Measurements from ENCODE around the gene GRK5.
"Not testable (repeated sequence)": the region's sequence is repeated elsewhere in the genome, so short reads cannot be mapped to it uniquely, and the experiment has no call there.

Gene GRK5

DNA sequence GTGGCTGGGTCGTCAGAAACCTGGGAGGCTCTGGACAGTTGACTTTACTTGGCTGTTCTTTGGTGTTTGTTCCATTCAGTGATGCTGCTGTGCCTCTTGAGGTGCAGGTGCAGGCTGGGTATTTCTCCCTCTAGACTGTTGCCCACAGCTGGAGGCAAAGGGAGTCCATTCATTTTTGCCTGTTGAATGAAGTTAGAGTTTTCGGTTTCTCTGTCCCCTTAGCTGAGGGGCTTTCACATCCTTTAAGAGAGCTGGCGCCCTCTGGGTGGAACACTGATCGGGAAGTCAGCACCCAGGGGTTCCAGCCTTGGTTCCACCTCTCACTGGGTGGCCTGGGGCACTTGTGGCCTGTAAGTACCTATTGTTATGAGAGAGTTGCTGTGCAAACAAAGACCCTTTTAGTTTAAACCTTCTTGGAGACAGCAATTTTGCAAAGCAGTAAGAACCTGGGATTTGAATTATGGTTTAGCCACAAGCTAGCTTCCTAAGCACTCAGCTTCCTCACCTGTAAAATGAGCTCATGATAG, 67.2 kb downstream of the GRK5 start:
- no peak for DNase-seq (ENCODE audit: low read depth)

DNA sequence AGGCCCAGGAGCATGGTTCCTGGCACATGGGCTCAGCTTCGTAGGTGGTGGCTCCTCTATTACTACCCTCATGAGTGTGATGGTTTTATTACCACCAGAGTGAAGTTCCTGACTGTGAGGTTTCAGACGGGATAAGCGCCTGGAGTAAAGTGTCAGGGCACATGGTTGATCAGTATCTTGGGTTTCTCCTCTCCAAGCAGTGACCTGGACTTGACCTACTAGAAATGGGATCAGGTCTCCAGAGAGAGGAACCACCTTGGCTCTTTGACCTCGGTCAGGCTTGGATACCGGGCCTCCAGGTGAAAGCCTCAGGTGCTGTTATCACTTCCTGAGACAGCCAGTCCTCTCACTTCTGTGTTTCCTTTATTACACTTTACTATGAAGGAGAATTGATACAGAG, 67.7 kb downstream of the GRK5 start:
- no peak for DNase-seq (ENCODE audit: low read depth)

DNA sequence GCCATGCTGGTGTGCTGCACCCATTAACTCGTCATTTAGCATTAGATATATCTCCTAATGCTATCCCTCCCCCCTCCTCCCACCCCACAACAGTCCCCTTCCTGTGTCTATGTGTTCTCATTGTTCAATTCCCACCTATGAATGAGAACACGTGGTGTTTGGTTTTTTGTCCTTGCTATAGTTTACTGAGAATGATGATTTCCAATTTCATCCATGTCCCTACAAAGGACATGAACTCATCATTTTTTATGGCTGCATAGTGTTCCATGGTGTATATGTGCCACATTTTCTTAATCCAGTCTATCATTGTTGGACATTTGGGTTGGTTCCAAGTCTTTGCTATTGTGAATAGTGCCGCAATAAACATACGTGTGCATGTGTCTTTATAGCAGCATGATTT, 68.8 kb downstream of the GRK5 start:
- not testable (repeated sequence) for DNase-seq (ENCODE audit: low read depth)

DNA sequence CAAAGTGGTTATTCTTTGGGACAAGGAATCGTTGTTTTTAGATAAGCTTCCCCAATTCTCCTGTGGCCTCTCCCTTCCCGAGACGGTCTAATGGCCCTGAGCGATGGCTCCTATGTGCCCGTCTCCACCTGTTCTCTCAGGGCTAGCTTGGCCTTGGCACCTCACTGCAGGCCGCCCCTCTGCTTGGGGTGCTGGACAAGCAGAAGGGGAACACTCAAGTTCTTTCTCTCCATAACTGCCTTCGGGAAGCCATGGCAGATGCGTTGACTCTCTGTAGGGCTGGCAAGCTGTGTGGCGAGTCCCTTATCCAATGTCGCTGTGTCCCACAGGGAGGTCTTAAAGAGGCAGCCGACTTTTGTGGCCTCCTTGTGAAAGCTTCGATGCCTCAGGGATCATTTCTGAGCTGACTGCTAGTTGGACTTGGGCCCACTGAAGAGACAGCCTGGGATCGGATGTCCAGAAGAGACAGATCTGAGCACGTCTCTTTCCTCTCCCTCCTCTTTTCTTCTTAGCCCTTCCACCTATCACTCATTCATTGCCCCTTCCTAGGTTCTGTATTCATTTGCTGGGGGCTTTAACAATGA, 70.8 kb downstream of the GRK5 start:
- no peak for DNase-seq (ENCODE audit: low read depth)

DNA sequence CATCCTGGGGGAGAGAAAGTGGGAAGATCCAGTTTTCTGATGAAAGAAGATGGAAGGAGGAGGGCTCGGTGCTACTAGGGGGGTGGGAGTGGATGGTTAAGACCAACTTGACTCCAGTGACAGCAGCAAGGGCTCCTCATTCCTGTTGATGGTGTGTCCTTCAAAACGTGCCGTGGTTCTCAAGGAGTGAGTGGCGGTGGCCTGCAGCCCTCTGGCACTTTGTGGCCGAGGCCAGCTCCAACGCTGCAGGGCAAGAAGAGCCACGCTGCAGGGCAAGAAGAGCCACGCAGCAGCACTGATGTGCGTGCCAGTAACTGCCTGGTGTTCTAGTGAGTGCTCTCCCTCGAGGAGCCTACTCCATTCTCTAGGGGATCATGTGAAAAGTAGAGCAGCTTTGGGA, 72.1 kb downstream of the GRK5 start:
- no peak for DNase-seq (ENCODE audit: low read depth)

DNA sequence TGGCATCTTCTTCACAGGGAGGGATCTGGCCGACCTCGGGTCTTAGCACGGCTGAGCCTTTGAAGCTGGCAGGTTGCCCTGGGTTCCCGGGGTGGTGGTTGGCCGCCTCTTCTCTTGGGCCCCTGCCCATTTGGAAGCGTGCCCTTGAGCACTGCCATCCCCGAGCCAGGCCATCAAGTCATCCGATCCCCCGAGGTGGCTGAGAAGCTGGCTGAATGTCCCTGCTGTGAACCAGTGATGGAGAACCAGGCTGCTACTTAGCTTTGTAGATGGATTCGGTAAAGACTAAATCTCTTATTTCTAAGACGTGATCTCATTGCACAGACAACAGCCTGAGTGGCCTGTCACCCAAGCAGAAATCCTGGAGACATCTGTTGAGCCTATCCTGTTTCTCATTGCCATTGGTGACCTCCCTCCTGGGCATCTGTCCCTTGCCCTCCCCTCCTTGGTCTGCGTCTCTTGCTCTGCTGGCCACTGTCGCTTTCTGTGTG, 74.3 kb downstream of the GRK5 start:
- no peak for DNase-seq (ENCODE audit: low read depth)

DNA sequence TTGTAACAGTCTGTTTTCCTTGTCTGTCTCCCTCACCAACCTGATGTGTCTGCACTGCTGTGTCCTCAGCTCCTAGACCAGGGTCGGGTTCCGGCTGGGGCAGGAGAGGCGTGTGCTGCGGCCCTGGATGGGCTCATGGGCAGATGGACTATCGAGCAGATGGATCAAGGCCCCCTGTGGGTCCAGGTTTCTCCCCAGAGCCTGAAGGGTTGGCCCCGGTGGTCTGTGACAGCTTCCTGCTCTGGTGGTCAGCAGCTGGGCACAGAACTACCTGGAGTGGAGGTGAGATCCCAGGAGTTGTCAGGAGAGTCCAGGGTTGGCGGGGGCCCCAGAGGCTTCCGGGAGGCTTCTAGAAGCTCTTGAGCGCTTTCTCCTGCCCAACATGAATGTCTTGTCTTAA, 75.1 kb downstream of the GRK5 start:
- no peak for DNase-seq (ENCODE audit: low read depth)

DNA sequence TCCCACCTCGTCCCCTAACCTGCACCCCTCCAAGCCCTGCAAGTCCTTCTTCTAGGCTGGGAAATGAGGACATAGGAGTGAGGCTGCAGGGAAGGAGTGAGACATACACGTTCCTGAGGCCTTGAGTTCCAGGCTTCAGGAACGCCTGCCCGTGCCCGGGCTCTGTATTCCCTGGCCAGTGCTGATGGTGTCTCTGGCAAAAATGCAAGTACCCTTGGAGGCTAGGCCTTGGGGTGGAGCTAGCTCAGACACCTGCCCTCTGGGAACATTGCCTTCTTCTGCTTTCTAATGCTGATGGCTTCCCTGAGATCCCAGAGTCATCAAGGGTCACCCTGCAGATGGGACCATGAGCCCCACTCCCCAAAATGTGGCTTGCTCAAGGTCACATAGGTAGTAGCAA, 76.0 kb downstream of the GRK5 start:
- no peak for DNase-seq (ENCODE audit: low read depth)

DNA sequence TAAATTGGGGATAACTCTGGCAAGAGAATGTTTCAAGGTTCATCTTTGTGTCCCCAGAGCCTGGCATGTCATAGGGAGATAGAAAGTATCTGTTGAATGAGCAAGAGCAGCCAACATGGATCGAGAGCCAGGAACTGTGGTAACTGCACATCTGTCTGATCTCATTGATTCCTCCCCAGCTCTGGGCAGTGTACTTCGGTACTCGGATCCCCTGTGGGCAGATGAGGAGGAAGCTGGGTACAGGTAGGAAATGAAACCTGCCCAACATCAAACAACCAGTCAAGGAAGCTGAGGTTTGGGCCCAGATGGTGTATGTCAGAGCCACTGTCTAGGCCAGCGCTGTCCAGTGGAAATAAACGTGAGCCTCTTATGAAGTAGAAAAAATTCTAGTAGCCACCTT, 76.4 kb downstream of the GRK5 start:
- DNase-seq (ENCODE audit: low read depth) = no peak

DNA sequence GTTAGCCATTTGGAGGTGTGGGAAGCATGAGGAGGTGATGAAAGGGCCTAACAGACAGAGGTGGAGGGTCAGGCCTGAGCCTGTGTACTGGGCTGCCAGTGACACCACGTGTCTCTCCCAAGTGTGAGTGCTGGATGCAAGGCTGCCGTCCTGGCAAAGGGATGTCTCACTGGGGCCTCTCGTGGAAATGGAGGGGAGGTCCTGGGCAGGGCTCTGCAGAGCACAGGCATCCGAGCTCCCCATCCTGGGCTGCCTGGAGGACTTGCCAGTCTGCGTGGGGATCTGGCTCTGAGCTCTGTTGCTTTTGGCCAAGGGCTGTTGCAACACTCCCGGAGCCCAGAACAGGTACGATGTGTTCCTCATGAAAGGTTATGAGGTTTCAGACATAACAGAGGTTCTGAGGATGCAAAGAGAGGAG, 77.3 kb downstream of the GRK5 start:
- DNase-seq (ENCODE audit: low read depth) = no peak

DNA sequence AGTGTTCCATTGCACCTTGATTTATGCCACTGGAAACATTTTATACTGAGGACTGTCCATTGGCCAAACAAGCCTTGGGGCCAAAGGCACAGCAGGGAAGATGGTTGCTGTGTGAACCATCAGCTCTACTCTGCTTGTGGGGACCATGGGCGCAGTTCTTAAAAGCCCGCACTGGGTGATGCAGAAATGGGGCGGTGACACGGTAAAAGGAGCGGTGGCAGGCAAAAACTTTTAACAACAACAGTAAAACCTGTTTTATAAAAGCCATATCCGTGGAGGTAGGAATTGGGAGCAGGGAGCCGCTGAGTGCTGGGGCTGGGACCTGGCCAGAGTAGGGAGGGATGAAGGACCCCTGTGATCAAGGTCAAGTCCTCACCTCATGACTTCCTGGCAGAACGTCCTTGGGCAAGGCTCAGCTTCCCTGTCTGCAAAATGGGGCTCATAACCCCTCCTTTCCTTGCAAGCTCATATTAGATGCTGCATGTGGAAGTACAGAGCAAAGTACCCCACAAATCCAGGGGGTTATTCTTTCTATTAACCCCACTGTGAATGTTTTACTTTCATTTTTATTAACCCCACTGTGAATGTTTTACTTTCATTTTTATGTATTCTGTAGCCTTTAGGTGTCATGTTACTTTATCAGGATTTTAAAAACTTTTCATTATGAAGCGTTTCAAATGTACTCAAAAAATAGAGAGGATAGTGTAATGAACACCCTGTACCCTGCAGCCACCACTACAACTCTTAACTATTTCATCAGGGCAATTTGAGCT, 78.3 kb downstream of the GRK5 start:
- no peak for DNase-seq (ENCODE audit: low read depth)

DNA sequence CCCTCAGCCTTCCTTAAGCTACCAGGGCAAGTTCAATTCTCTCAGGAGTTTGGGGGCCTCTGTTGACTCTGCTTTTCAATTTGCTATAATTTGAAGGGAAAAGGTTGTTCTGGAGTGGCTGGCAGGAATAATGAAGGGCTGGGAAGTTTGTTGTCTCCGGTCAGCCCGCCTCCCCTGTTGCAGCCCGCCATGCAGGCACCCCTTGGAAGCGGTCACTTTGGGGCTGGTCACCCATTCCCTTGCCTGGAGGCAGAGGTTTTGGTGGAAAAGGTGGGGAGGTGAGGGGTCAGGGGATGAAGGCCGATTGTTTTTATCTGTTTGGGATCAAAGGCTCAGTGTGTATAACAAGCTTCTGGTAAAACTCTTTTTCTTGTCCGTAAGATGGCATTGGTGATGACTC, 79.1 kb downstream of the GRK5 start:
- DNase-seq (ENCODE audit: low read depth) = no peak

DNA sequence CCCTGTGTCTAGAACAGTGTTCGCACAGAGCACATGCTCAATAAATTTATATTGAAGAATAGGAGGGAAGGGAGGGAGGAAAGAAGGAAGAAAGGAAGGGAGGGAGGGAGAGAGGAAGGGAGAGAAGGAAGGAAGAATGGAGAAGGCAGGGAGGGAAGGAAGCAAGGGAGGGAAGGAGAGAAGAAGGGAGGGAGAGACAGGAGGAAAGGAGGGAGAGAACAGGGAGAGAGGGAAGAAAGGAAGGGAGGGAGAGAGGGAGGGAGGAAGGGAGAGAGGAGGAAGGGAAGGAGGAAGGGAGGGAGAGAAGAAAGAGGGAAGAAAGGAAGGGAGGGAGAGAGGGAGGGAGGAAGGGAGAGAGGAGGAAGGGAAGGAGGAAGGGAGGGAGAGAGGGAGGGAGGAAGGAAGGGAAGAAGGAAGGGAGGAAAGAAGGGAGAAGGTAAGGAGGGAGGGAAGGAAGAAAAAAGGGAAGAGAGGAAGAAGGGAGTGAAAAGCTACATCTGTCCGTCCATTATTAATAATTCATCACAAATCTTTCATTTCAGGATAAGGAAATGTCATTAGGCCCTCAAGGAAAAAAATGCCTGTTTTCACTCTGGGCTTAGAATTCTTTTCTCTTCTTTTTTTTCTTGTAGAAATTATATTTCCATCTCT, 79.7 kb downstream of the GRK5 start:
- DNase-seq (ENCODE audit: low read depth) = no peak

DNA sequence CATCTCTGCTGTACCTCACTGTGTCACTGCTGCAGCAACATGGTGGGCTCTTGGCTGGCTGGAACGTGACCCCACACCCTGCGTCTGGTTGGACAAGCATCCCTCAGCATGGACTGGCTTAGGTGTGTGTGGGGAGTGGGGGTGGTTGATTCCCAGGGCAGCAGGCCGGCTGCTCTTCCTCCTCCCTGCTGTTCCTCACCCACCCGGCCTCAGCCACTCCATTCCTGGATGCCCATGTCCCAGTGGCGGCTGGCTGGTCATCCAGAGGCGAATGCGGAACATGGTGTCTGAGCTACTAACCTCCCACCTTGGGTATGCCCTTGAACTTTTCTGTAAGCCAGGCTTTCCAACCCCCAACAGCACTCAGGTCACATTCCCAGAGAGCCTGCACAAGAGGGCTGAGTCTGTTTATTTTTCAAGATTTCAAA, 81.2 kb downstream of the GRK5 start:
- DNase-seq (ENCODE audit: low read depth) = no peak

DNA sequence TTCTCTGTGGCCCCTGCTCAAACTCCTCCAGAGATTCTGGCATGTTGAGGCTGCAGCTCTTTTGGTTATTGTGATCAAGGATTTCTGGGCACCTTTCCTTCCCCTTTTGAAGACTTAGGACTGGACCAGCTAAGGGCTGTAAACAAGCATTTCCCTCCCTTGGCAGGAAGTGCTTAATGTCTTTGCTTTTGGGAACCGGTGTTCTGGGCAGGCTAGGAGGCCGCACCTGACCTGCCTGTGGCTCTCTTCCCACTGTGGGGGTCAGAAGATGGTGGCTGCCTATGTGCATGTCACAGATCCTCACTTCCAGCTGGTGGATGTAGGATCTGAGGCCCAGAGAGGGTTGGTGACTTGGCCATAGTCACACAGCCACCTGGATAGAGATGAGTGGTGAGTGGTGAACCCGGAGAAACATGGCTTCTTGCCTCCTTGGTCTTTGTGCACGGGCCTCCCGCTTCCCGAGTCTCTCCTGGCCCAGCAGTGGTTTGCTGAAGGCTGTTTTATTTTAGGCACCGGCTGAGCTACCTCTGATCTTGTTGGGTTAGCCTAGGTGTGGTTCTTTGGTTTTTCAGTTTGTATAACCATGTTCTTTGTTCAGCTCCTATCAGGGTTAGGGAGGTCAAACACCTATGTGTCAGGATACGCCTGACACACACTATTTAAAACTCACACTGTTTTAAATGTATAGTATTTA, 82.0 kb downstream of the GRK5 start:
- no peak for DNase-seq (ENCODE audit: low read depth)

DNA sequence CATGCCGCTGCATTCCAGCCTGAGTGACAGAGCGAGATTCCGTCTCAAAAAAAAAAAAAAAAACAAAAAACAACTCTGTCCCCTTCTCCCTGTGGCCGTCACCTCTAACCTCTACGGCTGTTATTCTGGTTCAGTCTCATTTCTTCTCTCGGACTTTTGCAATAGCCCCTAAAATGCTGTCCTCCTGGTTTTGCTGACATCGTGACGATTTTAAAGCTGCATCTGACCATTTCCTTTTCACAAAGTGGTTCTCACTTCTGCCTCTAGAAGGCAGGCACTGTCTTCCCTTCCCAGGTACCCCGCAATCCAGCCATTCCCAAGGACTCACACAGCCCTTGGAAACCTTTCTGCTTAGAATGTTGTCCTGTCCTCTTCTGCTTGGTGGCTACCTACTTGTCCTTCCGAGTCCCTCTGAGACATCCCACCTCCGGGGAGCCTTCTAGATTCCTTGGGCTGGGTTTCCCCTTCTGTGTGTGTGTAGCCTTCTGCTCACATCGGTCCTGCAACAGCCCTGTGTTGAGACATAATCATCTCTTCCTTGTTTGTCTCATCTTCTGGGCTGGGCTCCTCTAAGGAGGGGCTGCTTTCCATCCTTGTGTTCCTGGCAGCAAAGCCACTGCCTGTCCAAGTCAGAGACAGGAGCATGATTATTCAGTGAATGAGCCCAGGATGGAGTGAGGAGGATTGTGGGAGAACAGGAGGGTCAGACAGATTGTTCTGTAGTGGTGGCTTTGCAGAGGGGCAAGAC, 83.1 kb downstream of the GRK5 start:
- DNase-seq (ENCODE audit: low read depth) = no peak

DNA sequence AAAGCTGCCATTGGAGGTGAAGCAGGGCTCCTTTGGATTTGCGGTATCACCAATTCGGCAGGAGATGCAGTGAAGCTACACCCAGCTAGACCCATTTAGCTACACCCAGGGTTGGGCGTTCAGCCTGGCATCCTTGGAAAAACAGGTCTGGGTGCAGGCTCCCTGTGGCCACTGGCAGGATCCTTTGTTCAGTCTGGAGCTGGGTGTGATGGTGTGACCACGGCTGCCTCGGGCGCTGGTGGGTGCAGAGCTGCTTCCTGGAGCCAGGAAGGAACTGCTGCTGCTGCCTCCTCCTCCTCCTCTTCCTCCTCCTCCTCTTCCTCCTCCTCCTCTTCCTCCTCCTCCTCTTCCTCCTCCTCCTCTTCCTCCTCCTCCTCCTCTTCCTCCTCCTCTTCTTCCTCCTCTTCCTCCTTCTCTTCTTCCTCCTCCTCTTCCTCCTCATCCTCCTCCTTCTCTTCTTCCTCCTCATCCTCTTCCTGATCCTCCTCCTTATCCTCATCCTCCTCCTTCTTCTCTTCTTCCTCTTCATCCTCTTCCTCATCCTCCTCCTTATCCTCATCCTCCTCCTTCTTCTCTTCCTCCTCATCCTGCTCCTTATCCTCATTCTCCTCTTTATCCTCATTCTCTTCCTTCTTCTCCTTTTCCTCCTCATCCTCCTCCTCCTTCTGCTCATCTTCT, 84.0 kb downstream of the GRK5 start:
- no peak for DNase-seq (ENCODE audit: low read depth)

DNA sequence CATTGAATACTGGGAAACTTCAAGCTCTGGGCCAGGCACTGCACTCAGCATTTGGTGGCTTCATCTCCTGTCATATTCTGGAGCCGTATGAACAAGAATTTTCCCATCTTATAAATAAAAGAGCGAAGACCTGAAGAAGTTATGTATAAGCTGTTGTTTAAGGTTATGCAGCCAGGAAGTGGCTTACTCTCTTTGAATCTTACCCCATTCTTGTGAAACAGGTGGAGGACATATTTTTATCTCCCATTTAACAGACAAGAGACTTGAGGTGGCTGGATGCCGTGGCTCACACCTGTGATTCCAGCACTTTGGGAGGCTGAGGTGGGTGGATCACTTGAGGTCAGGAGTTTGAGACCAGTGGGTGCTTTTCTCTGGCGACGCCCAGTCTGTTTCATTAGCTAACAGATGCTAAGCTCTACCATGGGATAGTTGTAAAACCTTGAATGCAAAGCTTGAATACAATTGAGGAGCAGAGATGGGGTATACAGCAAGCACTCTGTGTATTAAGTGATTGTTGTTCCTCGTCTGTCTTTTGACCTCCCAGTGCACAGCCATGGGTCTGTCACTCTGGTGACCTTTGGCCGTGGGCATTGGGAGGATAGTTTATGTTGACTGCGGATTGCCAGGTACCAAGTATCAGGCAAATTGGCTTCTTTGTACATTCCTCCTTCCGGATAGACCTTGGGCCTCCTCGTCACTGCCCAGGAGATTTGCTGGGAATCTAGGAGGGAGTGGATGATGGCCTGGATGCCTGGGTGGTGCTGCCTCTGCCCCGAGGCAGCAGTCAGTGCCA, 85.8 kb downstream of the GRK5 start:
- no peak for DNase-seq (ENCODE audit: low read depth)

DNA sequence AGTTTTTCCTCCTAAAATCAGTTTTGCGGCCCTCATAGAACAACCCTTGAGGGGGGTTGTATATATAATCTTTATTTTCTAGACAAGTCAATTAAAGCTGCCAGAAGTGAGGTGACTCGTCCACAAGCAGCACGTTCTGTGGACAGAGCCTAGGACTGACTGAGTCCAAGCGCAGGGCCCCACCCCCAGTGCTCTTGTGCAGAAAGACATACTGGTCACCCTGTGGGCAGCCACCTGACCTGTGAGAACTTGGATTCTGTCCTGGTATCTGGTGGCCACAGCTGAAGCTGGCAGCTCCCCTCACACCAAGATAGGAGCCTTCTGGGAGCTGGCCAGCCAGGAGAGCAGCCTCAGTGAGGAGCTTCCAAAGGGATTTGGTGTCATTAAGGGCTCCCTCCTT, 89.3 kb downstream of the GRK5 start:
- no peak for DNase-seq (ENCODE audit: low read depth)

DNA sequence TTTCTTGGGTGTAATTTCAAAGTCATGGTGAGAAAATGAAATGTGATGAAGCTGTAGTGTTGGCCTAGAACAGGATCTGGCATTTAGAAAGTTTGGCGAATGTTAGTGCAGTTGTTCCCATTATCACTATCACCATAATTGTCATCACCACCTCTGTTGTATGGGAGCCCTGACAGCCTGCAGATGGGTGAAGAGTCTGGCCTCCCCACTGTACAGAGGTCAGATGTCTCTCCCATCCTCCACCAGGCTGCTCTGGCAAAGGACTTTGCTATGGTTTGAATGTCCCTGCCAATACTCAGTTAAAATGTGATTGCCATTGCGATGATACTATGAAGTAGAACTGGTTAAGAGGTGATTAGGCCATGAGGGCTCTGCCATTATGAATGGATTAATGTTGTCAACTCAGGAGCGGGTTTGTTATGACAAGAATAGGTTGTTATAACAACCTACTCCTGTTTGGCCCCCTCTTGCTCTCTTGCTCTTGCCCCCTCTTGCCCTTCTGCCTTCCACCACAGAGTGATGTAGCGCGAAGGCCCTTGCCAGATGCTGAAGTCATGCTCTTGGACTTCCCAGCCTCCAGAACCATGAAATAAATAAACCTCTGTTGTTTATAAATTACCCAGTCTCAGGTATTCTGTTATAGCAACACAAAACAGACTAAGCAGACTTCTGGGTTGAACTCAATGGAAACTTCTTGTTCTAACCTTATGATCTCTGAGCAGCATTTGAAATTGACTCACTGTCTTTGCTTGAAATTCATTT, 90.0 kb downstream of the GRK5 start:
- no peak for DNase-seq (ENCODE audit: low read depth)
